ENCODE results near the gene SNX33.

- TF ChIP-seq POLR2A (IDR thresholded peaks at IDR 0.05; ENCODE audit: low read depth, low read length) (no peak), POLR2AphosphoS5 (IDR thresholded peaks at IDR 0.05; ENCODE audit: low read depth, low read length) (no peak)
Measured at GRCh38 chr15:75649045-75649761, 1.5 kb downstream of the SNX33 start.

Measured in GM12892 (cell line).